Muscle of arm (tissue), 12 donors: ENCODE results near the gene SLC34A1. TPM values are rescaled to one million over a fixed set of nuclear protein-coding genes. Genes with fewer than 3 reads are reported as not detected.

Experiments
- DNase-seq: peaks from one replicate; pipeline ENCODE4 v3.0.0-alpha.2; 2013
- polyA plus RNA-seq, 12 donors: library from polyadenylated mRNA; unstranded; fragments of 120-200 nt; gene quantifications; one replicate each; pipeline ENCODE4 v1.2.1, GENCODE V29; 2013; ENCODE audit not compliant: insufficient read length in 12 of 12

SLC34A1 gene
- polyA plus RNA-seq, 12 donors, result 0.10 to 1.3 (median 0.14) TPM; not detected in 6

- DNase-seq, result no peak
Observed at GRCh38 chr5:177445052-177445916, 61.0 kb downstream of the SLC34A1 start.

- no peak for DNase-seq
Observed at GRCh38 chr5:177445917-177446199, 61.6 kb downstream of the SLC34A1 start.

GRCh38 chr5:177446200-177447065, 62.2 kb downstream of the SLC34A1 start, which contains the start of gene PRR7:
TSS of gene PRR7 (plus strand) at chr5:177446814. CDS start at chr5:177455068, 8,254 bp downstream.
- peak; percentile 61 for DNase-seq

GRCh38 chr5:177447066-177447610, 62.9 kb downstream of the SLC34A1 start:
- no peak for DNase-seq

GRCh38 chr5:177447611-177448243, 63.5 kb downstream of the SLC34A1 start:
- DNase-seq, result no peak

Other genes starting within 250 kb of the SLC34A1 start
- 10 to 100 TPM in 11 of 12 donors, not detected in 1; 10.1 to 21.6 (median 19.8) TPM for gene RAB24, start 80.7 kb upstream of the SLC34A1 start, polyA plus RNA-seq
- 100 to 1,000 TPM in 1 of 12 donors, 10 to 100 TPM in 10, not detected in 1; 59.2 to 113 (median 68.4) TPM for gene PRELID1, start 80.6 kb upstream of the SLC34A1 start, polyA plus RNA-seq
- 10 to 100 TPM in 11 of 12 donors, not detected in 1; 11.4 to 46.8 (median 14.7) TPM for gene MXD3, start 72.5 kb upstream of the SLC34A1 start, polyA plus RNA-seq
- gene LMAN2, start 32.8 kb upstream of the SLC34A1 start, polyA plus RNA-seq, result 100 to 1,000 TPM in 1 of 12 donors, 10 to 100 TPM in 10, not detected in 1; 55.9 to 123 (median 66.8) TPM
- 10 to 100 TPM in 10 of 12 donors, 1 to 10 TPM in 1, not detected in 1; 8.2 to 23.6 (median 12.9) TPM for gene RGS14, start 26.5 kb upstream of the SLC34A1 start, polyA plus RNA-seq
- not detected for gene PFN3, start 16.2 kb downstream of the SLC34A1 start, polyA plus RNA-seq
- gene F12, start 25.1 kb downstream of the SLC34A1 start, polyA plus RNA-seq, result 1 to 10 TPM in 2 of 12 donors, under 1 TPM in 8, not detected in 2; 0.23 to 1.8 (median 0.39) TPM
- 10 to 100 TPM in 11 of 12 donors, not detected in 1; 12.4 to 29.0 (median 16.2) TPM for gene GRK6, start 42.2 kb downstream of the SLC34A1 start, polyA plus RNA-seq
- gene PRR7, start 62.4 kb downstream of the SLC34A1 start, polyA plus RNA-seq, result 1 to 10 TPM in 2 of 12 donors, under 1 TPM in 8, not detected in 2; 0.15 to 2.5 (median 0.47) TPM
- gene DBN1, start 89.2 kb downstream of the SLC34A1 start, polyA plus RNA-seq, result 1,000 to 10,000 TPM in 1 of 12 donors, 100 to 1,000 TPM in 11; 174 to 1,003 (median 222) TPM
- 100 to 1,000 TPM in 11 of 12 donors, not detected in 1; 121 to 338 (median 274) TPM for gene PDLIM7, start 113.2 kb downstream of the SLC34A1 start, polyA plus RNA-seq
- gene DOK3, start 125.4 kb downstream of the SLC34A1 start, polyA plus RNA-seq, result 10 to 100 TPM in 1 of 12 donors, 1 to 10 TPM in 9, not detected in 2; 4.5 to 14.6 (median 5.4) TPM
- 10 to 100 TPM in 11 of 12 donors, not detected in 1; 39.0 to 68.7 (median 47.5) TPM for gene DDX41, start 132.5 kb downstream of the SLC34A1 start, polyA plus RNA-seq
- 100 to 1,000 TPM in 2 of 12 donors, 10 to 100 TPM in 9, not detected in 1; 38.3 to 121 (median 53.0) TPM for gene FAM193B, start 170.1 kb downstream of the SLC34A1 start, polyA plus RNA-seq
- gene TMED9, start 207.8 kb downstream of the SLC34A1 start, polyA plus RNA-seq, result 100 to 1,000 TPM in 9 of 12 donors, 10 to 100 TPM in 2, not detected in 1; 86.0 to 166 (median 117) TPM
- gene B4GALT7, start 215.7 kb downstream of the SLC34A1 start, polyA plus RNA-seq, result 10 to 100 TPM in 11 of 12 donors, not detected in 1; 15.0 to 21.3 (median 18.4) TPM